Heart right ventricle (tissue), 16 donors: ENCODE measurements around the gene TM4SF5. TPM values are rescaled to one million over a fixed set of nuclear protein-coding genes. Genes with fewer than 3 reads are reported as not detected.

ENCODE experiments used
- ATAC-seq, 8 donors: fragments of 200-7000 bp; cut with Tn5 transposase; one replicate each; pipeline ENCODE4 v1.9.1; 2020; ENCODE audit warnings: mild to moderate bottlenecking in 8 of 8, moderate library complexity in 8 of 8, moderate number of reproducible peaks in 1 of 8
- DNase-seq, 2 donors: peaks; one replicate each; pipeline ENCODE4 v3.0.0-alpha.2; 2020
- H3K27ac ChIP-seq, 10 donors: fragments of 200-600 bp; sonication (generic) in 2 of 10; one replicate each; pipeline versions ENCODE4 v1.5.0 to v1.8.0; 2020 to 2022; ENCODE audit warnings: mild to moderate bottlenecking in 3 of 10
- H3K27me3 ChIP-seq, 7 donors: fragments of 200-600 bp; one replicate each; pipeline ENCODE4 v1.8.0; 2021 to 2022; ENCODE audit warnings: mild to moderate bottlenecking in 2 of 7
- H3K36me3 ChIP-seq, 9 donors: fragments of 200-600 bp; sonication (generic) in 1 of 9; one replicate each; pipeline versions ENCODE4 v1.5.0 to v1.8.0; 2020 to 2022; ENCODE audit warnings: mild to moderate bottlenecking in 2 of 9
- H3K4me1 ChIP-seq, 9 donors: fragments of 200-600 bp; sonication (generic) in 1 of 9; one replicate each; pipeline versions ENCODE4 v1.5.0 to v1.8.0; 2020 to 2022; ENCODE audit warnings: mild to moderate bottlenecking in 4 of 9
- H3K4me3 ChIP-seq, 10 donors: fragments of 200-600 bp; sonication (generic) in 2 of 10; one replicate each; pipeline versions ENCODE4 v1.5.0 to v1.8.0; 2020 to 2022; ENCODE audit warnings: mild to moderate bottlenecking in 7 of 10, moderate library complexity in 2 of 10
- H3K9me3 ChIP-seq, 11 donors: fragments of 200-600 bp in 10 of 11; sonication (generic) in 2 of 11; one replicate each; pipeline versions ENCODE4 v1.5.0 to v1.8.0; 2013 to 2022; ENCODE audit warnings: mild to moderate bottlenecking in 2 of 11, control low read depth in 1 of 11, moderate library complexity in 1 of 11
- WGBS, 2 donors: extraction: QIAGEN DNeasy Blood & Tissue Kit; methylation state at CpG; one replicate each; pipeline ENCODE4 v1.1.7; 2013; ENCODE audit warnings: inconsistent platforms in 1 of 2; 5-methylcytosine and 5-hydroxymethylcytosine counted together
- intact Hi-C, 10 donors: fragments of 100-400 bp; cut with DNase I; formaldehyde crosslinking; loops; one replicate each; pipeline versions ENCODE4 v1.11.1 to v1.14.2; 2022
- polyA plus RNA-seq, 2 donors: library from polyadenylated mRNA; stranded (reverse); fragments of 200-250 nt; gene quantifications; one replicate each; pipeline ENCODE4 v1.2.3, GENCODE V29; 2013
- total RNA-seq, 10 donors: library from RNA; stranded (reverse); fragmentation: NEBNext Ultra II Directional in 3 of 10; extraction: Animal tissue kit (Norgen Biotek cat#: 25700) in 3 of 10; gene quantifications; one replicate each; pipeline versions ENCODE4 v1.2.1 to v1.2.4, GENCODE V29; 2021 to 2023
- TF ChIP-seq, protein P1 (sequence below), 9 donors: fragments of 200-600 bp; sonication (generic) in 2 of 9; IDR thresholded peaks; one replicate each; pipeline versions ENCODE4 v1.5.0 to v1.8.0; 2021 to 2022; ENCODE audit warnings: antibody characterized with exemption in 9 of 9, mild to moderate bottlenecking in 5 of 9, moderate library complexity in 1 of 9
- donor health status: Arrhythmogenic right ventricular cardiomyopathy.
- donor health status: ischemic (EF 13 %, LVEDD 7.1; RV severe dilation, severe dysfunction).
- donor health status: healthy with polysubstance abuse.
- donor health status: DM: no; HTN: yes; CAD: no.
- donor health status: DM: no; HTN: no; CAD: no.
- donor health status: ischemic (EF 25% LVEDD 6.9; RV normal size, moderate dysfunction).
- donor health status: ischemic (EF 25% LVEDD 5.7; RV mildly dilated, moderate dysfunction).
- donor health status: healthy.
- donor health status: DM: yes; HTN: yes; CAD: no.
- donor health status: Ischemic cardiomyopathy.
- donor health status: ischemic (EF 35%, LVEDD 5.7; RV mildly dilated, moderate dysfunction).
- donor health status: nonischemic (EF 11% LVEDD 7.7; RV severe dilation, severe dysfunction).
- donor health status: DM: yes; HTN: yes; CAD: no.
- donor health status: PGD.
- donor health status: ischemic (EF 29% LVEDD 5.4; RV normal size, mild dysfunction).
- donor health status: nonischemic (EF 23%, LVEDD 6.1; RV moderate dilation, normal function).

Gene TM4SF5
- total and polyA plus RNA-seq, 12 donors, result not detected

DNA sequence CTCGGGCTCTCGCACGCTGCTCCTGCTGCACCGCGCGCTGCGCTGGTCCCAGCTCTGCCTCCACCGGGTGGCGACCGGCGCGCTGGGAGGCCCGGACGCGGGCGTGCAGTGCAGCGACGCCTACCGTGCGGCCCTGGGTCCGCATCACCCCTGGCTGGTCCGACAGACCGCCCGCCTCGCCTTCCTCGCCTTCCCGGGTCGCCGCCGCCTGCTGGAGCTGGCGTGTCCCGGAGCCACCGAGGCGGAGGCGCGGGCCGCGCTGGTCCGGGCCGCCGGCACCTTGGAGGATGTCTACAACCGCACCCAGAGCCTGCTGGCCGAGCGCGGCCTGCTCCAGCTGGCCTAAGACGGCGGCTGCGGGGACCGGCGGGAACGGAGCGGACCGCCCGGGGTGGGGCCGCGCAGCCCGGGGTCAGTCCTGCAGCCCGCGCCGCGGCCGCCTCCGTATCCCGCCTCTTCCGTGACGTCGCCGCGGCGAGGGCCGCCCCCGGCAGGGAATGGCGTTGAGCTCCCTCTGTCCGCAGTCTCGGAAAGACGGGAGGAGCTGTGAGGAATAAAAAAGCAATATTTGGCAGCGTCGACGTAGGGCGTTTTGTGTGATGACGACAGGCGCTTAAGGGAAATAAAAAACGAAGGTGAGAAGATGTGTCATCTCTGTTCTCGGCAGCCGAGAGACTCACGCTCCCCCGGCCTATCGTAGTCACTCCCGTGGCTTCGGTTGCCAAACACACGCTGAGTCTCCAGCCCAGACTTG, 18.4 kb downstream of the TM4SF5 start:
- WGBS, 2 donors, result 0% methylated on average over 76 to 91 of the region's 91 CpGs
- peaks cover 16 to 46% (median 42%) of the 10 kb centered on the region in 9 donors for H3K4me1 ChIP-seq

DNA sequence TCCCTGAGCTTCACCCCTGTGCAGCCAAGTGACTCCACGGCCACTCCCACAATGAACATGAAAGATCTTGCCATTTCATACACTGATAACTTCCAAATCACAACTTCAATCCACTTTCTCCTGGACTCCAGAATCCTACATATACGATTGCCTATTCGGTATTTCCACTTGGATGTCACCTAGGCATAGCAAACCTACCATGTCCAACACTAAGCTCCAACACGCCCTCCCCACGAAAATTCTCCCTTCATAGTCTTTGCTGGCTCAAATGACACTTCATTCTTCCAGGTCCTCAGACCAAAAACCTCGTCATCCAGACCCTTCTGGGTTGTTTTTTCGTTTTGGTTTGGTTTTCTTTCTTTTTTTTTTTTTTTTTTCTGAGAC, 19.0 kb downstream of the TM4SF5 start:
- WGBS, 2 donors, result 34 to 59% methylated on average over 7 of the region's 7 CpGs
- no peak for DNase-seq
- intact Hi-C loops, result loop anchor here in 2 of 10 donors (2.0 to 5.0 kb wide), 2 partner anchors 42 to 58 kb away; partner anchors contain the start of genes MED11 (in 2 of the 2) and MINK1 (in 1 of the 2)

More for the DNA sequence above, 18.4 kb downstream of the TM4SF5 start:
- peak overlapping the region; percentile 19 to 91 (median 74) for H3K4me3 ChIP-seq
- ATAC-seq, result peak; percentile 93 to 97 (median 95)
- TF ChIP-seq, protein P1, sequence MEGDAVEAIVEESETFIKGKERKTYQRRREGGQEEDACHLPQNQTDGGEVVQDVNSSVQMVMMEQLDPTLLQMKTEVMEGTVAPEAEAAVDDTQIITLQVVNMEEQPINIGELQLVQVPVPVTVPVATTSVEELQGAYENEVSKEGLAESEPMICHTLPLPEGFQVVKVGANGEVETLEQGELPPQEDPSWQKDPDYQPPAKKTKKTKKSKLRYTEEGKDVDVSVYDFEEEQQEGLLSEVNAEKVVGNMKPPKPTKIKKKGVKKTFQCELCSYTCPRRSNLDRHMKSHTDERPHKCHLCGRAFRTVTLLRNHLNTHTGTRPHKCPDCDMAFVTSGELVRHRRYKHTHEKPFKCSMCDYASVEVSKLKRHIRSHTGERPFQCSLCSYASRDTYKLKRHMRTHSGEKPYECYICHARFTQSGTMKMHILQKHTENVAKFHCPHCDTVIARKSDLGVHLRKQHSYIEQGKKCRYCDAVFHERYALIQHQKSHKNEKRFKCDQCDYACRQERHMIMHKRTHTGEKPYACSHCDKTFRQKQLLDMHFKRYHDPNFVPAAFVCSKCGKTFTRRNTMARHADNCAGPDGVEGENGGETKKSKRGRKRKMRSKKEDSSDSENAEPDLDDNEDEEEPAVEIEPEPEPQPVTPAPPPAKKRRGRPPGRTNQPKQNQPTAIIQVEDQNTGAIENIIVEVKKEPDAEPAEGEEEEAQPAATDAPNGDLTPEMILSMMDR (IDR thresholded peaks at IDR 0.05), result peak; percentile 59 to 87 (median 81)
- H3K27ac ChIP-seq, result peak overlapping the region; percentile 92 to 99 (median 97)
- H3K36me3 ChIP-seq, result no peaks in the 10 kb centered on the region
- H3K27me3 ChIP-seq, result peaks cover 0 to 39% (median 8%) of the 10 kb centered on the region in 7 donors
- peak; percentile 85 to 87 for DNase-seq
- no peaks in the 10 kb centered on the region for H3K9me3 ChIP-seq
- intact Hi-C loops, result loop anchor here (2.0 to 10.0 kb wide), 9 partner anchors 43 to 112 kb away; partner anchors contain the start of genes MED11 (in 8 of the 10), ARRB2 (in 2 of the 10), CXCL16 (in 2 of the 10) and ZMYND15 (in 2 of the 10)

DNA sequence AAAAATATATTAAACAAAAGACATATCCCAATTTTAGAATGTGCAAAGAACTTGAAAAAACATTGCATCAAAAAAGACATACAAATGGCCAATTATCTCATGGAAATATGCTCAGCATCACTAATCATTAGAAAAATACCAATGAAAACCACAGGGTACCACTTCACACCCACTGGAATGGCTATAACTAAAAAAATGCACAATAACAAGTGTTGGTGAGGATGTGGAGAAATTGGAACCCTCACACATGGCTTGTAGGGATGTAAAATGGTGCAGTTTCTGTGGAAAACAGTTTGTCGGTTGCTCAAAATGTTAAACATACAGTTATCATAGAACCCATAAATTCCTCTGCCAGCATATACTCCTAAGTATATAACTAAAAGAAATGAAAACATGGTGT, 23.5 kb downstream of the TM4SF5 start:
- peak overlapping the region in 3 of 10 donors; percentile 68 to 85 (median 73) for H3K4me3 ChIP-seq
- H3K9me3 ChIP-seq, result no peaks in the 10 kb centered on the region
- DNase-seq, result no peak
- peaks cover 0 to 22% (median 10%) of the 10 kb centered on the region in 9 donors for H3K4me1 ChIP-seq
- TF ChIP-seq, protein P1 (IDR thresholded peaks at IDR 0.05), result no peak
- intact Hi-C loops, result loop anchor here in 3 of 10 donors (5.0 kb wide), 1 partner anchor 42 kb away; no protein-coding TSS in a partner anchor
- peaks cover 0 to 29% (median 14%) of the 10 kb centered on the region in 9 donors for H3K36me3 ChIP-seq
- peak overlapping the region in 7 of 10 donors; percentile 59 to 92 (median 82) for H3K27ac ChIP-seq
- no peaks in the 10 kb centered on the region for H3K27me3 ChIP-seq
- ATAC-seq, result no peak
- WGBS, 2 donors, result 92 to 100% methylated on average over 1 of the region's 1 CpG

More for the DNA sequence above, 19.0 kb downstream of the TM4SF5 start:
- H3K36me3 ChIP-seq, result no peaks in the 10 kb centered on the region
- TF ChIP-seq, protein P1 (IDR thresholded peaks at IDR 0.05), result no peak
- peak overlapping the region; percentile 92 to 99 (median 97) for H3K27ac ChIP-seq
- peaks cover 0 to 33% (median 2%) of the 10 kb centered on the region in 7 donors for H3K27me3 ChIP-seq
- no peak for ATAC-seq
- H3K4me1 ChIP-seq, result peaks cover 13 to 46% (median 37%) of the 10 kb centered on the region in 9 donors
- H3K9me3 ChIP-seq, result no peaks in the 10 kb centered on the region
- peak overlapping the region; percentile 19 to 91 (median 74) for H3K4me3 ChIP-seq

DNA sequence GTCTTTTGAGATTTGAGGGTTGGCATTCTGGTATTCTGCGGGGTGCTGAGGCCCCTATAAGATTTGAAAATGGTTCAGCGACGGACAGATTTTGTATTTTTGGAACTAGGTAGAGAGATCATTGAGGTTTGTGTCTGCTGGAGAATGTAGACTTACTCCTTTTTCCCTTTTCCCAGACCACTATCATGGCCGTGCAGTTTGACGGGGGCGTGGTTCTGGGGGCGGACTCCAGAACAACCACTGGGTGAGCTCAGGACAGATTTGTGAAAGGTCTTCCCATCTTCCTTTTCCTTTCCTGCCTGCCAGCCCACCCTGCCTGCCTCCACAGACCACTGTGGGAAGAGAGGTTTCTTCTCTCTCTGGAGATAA, 24.9 kb downstream of the TM4SF5 start:
- DNase-seq, result no peak
- peak; percentile 14 to 61 (median 43) for ATAC-seq
- TF ChIP-seq, protein P1 (IDR thresholded peaks at IDR 0.05), result no peak
- Histone ChIP-seq H3K4me1 (peaks cover 0 to 17% (median 9%) of the 10 kb centered on the region in 9 donors), H3K9me3 (no peaks in the 10 kb centered on the region), H3K36me3 (peaks cover 0 to 29% (median 14%) of the 10 kb centered on the region in 9 donors), H3K4me3 (peak overlapping the region; percentile 53 to 91 (median 76)), H3K27me3 (no peaks in the 10 kb centered on the region), H3K27ac (peak overlapping the region in 9 of 10 donors; percentile 57 to 92 (median 78))
- WGBS, 2 donors, result 0 to 1% methylated on average over 7 of the region's 7 CpGs
- intact Hi-C loops, result loop anchor here in 3 of 10 donors (5.0 kb wide), 1 partner anchor 41 kb away; no protein-coding TSS in a partner anchor
